GM18909 (cell line): Measurements from ENCODE around the gene HK1.
"Not testable (repeated sequence)": the region's sequence is repeated elsewhere in the genome, so short reads cannot be mapped to it uniquely, and the experiment has no call there.

Experiments used
- ATAC-seq: cut with Tn5 transposase; IDR thresholded peaks from one replicate; pipeline ENCODE4 v1.9.1; 2021; ENCODE audit warnings: mild to moderate bottlenecking; ENCODE audit not compliant: unreplicated experiment, poor library complexity

HK1 gene

GRCh38 chr10:69438536-69439349 is 160.4 kb downstream of the HK1 start:
- ATAC-seq, result no peak

GRCh38 chr10:69439350-69439739 is 161.0 kb downstream of the HK1 start:
- no peak for ATAC-seq

DNA sequence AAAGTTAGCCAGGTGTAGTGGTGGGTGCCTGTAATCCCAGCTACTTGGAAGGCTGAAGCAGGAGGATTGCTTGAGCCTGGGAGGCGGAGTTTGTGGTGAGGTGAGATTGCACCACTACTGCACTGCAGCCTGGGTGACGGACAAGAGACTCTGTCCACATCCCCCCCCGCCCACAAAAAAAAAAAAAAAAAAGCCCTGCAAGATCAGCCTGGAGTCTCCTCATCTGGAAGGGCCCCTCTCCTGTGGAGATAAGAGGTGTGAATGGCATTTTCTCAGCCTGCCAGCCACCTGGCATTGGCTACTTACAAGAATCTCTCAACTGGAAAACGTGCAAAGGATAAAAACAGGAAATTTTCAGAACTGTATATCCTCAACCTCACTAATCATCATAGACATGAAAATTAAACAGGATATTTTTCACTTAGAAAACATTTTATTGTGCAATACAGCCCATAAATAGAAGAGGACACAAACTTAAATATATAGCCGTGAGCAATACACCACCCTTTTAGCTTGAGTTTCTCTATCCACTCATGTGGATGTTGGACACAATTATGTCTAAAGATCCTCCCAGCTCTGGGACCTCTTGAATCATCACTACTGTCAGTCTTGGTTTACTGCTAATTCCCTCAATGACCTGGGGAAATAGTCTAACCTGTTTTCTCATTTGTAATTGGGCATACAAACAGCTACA is 161.7 kb downstream of the HK1 start:
- ATAC-seq, result no peak

GRCh38 chr10:69443354-69443753 is 165.1 kb downstream of the HK1 start:
- no peak for ATAC-seq

- ATAC-seq, result no peak
Measured at GRCh38 chr10:69445041-69445440, 166.7 kb downstream of the HK1 start.

GRCh38 chr10:69446229-69446628 is 167.9 kb downstream of the HK1 start:
- ATAC-seq, result no peak

DNA sequence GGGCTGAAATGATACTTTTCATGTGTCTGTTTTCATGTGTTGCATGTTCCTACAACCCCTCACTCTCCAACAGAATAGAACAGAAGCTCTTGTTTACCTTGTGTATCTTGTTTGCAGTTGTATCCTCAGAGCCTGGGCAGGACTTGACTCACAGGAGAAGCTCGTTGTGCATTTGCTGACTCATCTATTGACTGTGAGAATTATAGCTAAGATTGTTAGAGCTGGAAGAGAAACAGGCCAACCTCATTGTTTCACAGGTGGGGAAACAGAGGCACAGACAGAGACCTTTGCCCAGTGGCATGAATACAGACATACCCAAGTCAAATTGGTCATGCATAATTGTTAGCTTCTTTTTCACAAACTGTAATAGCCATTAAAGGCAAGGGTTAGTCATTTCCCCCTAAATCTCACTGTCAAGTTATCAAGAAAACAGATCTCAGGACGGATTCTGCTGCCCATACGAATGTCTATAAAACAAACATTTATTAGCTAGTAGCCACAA is 168.4 kb downstream of the HK1 start:
- ATAC-seq, result no peak

- ATAC-seq, result peak; percentile 47
Measured at GRCh38 chr10:69449841-69450240, 171.5 kb downstream of the HK1 start.

GRCh38 chr10:69450395-69450794 is 172.1 kb downstream of the HK1 start:
- not testable (repeated sequence) for ATAC-seq

- ATAC-seq, result peak; percentile 80
Measured at GRCh38 chr10:69451209-69451783, 173.0 kb downstream of the HK1 start, which contains the start of gene TSPAN15. TSPAN15 (plus strand) TSS chr10:69451465; CDS start chr10:69451595, 130 bp downstream.
